Muscle of leg (tissue), 11 donors: ENCODE data around the gene SUMF1. TPM values are rescaled to one million over a fixed set of nuclear protein-coding genes. Genes with fewer than 3 reads are reported as not detected.

ENCODE experiments used
- DNase-seq: peaks from one replicate; pipeline ENCODE4 v3.0.0; 2013
- H3K27ac ChIP-seq: one replicate; pipeline ENCODE4 v1.5.1; 2013; ENCODE audit warnings: mild to moderate bottlenecking, low read length, control low read depth
- H3K27me3 ChIP-seq: one replicate; pipeline ENCODE4 v1.6.1; 2013; ENCODE audit warnings: low read length; ENCODE audit not compliant: control insufficient read depth, insufficient read depth
- H3K36me3 ChIP-seq: one replicate; pipeline ENCODE4 v1.6.1; 2013; ENCODE audit warnings: low read length; ENCODE audit not compliant: control insufficient read depth, insufficient read depth
- H3K4me1 ChIP-seq: one replicate; pipeline ENCODE4 v1.6.1; 2013; ENCODE audit warnings: low read length; ENCODE audit not compliant: control insufficient read depth, insufficient read depth
- H3K4me3 ChIP-seq: one replicate; pipeline ENCODE4 v1.5.1; 2013; ENCODE audit warnings: low read length, control low read depth
- H3K9me3 ChIP-seq: replicated peaks from 2 replicates; pipeline ENCODE4 v1.6.1; 2013; ENCODE audit warnings: low read depth, low read length; ENCODE audit not compliant: control insufficient read depth
- WGBS: methylation state at CpG from one replicate; pipeline ENCODE4 v1.1.5; 2013; ENCODE audit warnings: missing lambda C conversion rate; ENCODE audit not compliant: insufficient coverage; 5-methylcytosine and 5-hydroxymethylcytosine counted together
- polyA plus RNA-seq, 8 donors: library from polyadenylated mRNA; unstranded; fragments of 120-200 nt; gene quantifications; one replicate each; pipeline versions ENCODE4 v1.2.1 to v1.2.3, GENCODE V29; 2013; ENCODE audit warnings: inconsistent platforms in 1 of 8, low replicate concordance in 1 of 8; ENCODE audit not compliant: insufficient read length in 8 of 8, insufficient read depth in 1 of 8
- total RNA-seq: library from RNA; stranded (reverse); fragments of 120-200 nt; gene quantifications from one replicate; pipeline ENCODE4 v1.2.4, GENCODE V29; 2013

Gene SUMF1
- total and polyA plus RNA-seq, 9 donors = 14.4 to 26.2 (median 17.3) TPM

- WGBS = no CpG with 5 or more reads among the region's 2 CpGs
- H3K9me3 ChIP-seq = no peaks in the 10 kb centered on the region
- no peak overlapping the region for H3K27ac ChIP-seq
- DNase-seq = peak; percentile 85
- no peaks in the 10 kb centered on the region for H3K36me3 ChIP-seq
- no peak overlapping the region for H3K4me3 ChIP-seq
- no peaks in the 10 kb centered on the region for H3K4me1 ChIP-seq
- no peaks in the 10 kb centered on the region for H3K27me3 ChIP-seq
Measured at GRCh38 chr3:4350789-4351163, 116.3 kb downstream of the SUMF1 start.

GRCh38 chr3:4343258-4343657 is 123.8 kb downstream of the SUMF1 start:
- WGBS = no CpG with 5 or more reads among the region's 1 CpG
- DNase-seq = no peak
- H3K27me3 ChIP-seq = no peaks in the 10 kb centered on the region

GRCh38 chr3:4341336-4341675 is 125.8 kb downstream of the SUMF1 start:
- Histone ChIP-seq H3K27me3 (no peaks in the 10 kb centered on the region), H3K36me3 (no peaks in the 10 kb centered on the region), H3K9me3 (no peaks in the 10 kb centered on the region), H3K27ac (no peak overlapping the region), H3K4me1 (no peaks in the 10 kb centered on the region), H3K4me3 (no peak overlapping the region)
- no peak for DNase-seq

More at GRCh38 chr3:4343258-4343657, 123.8 kb downstream of the SUMF1 start:
- no peak overlapping the region for H3K27ac ChIP-seq
- no peaks in the 10 kb centered on the region for H3K36me3 ChIP-seq
- H3K4me3 ChIP-seq = no peak overlapping the region
- no peaks in the 10 kb centered on the region for H3K9me3 ChIP-seq
- H3K4me1 ChIP-seq = no peaks in the 10 kb centered on the region

- no peaks in the 10 kb centered on the region for H3K9me3 ChIP-seq
- no peak overlapping the region for H3K4me3 ChIP-seq
- no peaks in the 10 kb centered on the region for H3K4me1 ChIP-seq
- H3K36me3 ChIP-seq = no peaks in the 10 kb centered on the region
- WGBS = 4% methylated on average over 2 of the region's 6 CpGs
- no peaks in the 10 kb centered on the region for H3K27me3 ChIP-seq
- DNase-seq = peak; percentile 22
- H3K27ac ChIP-seq = no peak overlapping the region
Measured at GRCh38 chr3:4340411-4341335, 126.4 kb downstream of the SUMF1 start.

- H3K9me3 ChIP-seq = no peaks in the 10 kb centered on the region
- no peaks in the 10 kb centered on the region for H3K4me1 ChIP-seq
- no peaks in the 10 kb centered on the region for H3K36me3 ChIP-seq
- DNase-seq = no peak
- no peak overlapping the region for H3K4me3 ChIP-seq
- H3K27ac ChIP-seq = no peak overlapping the region
- 100% methylated on average over 1 of the region's 4 CpGs for WGBS
- H3K27me3 ChIP-seq = no peaks in the 10 kb centered on the region
Measured at GRCh38 chr3:4340077-4340410, 127.0 kb downstream of the SUMF1 start.

- no peak for DNase-seq
- 86% methylated on average over 1 of the region's 5 CpGs for WGBS
- Histone ChIP-seq H3K27me3 (no peaks in the 10 kb centered on the region), H3K4me3 (no peak overlapping the region), H3K9me3 (no peaks in the 10 kb centered on the region), H3K27ac (no peak overlapping the region), H3K4me1 (no peaks in the 10 kb centered on the region), H3K36me3 (no peaks in the 10 kb centered on the region)
Measured at GRCh38 chr3:4338751-4339150, 128.3 kb downstream of the SUMF1 start.

GRCh38 chr3:4336850-4337546 is 130.1 kb downstream of the SUMF1 start:
- 55% methylated on average over 3 of the region's 3 CpGs for WGBS
- no peaks in the 10 kb centered on the region for H3K9me3 ChIP-seq
- H3K36me3 ChIP-seq = no peaks in the 10 kb centered on the region
- H3K4me3 ChIP-seq = no peak overlapping the region
- no peak overlapping the region for H3K27ac ChIP-seq
- H3K27me3 ChIP-seq = no peaks in the 10 kb centered on the region
- no peak for DNase-seq
- H3K4me1 ChIP-seq = no peaks in the 10 kb centered on the region

GRCh38 chr3:4335840-4336562 is 131.1 kb downstream of the SUMF1 start:
- Histone ChIP-seq H3K36me3 (no peaks in the 10 kb centered on the region), H3K27ac (no peak overlapping the region), H3K27me3 (no peaks in the 10 kb centered on the region), H3K4me3 (no peak overlapping the region), H3K9me3 (no peaks in the 10 kb centered on the region), H3K4me1 (no peaks in the 10 kb centered on the region)
- no peak for DNase-seq
- WGBS = 43% methylated on average over 1 of the region's 5 CpGs

- no peak overlapping the region for H3K4me3 ChIP-seq
- no peaks in the 10 kb centered on the region for H3K36me3 ChIP-seq
- no peak for DNase-seq
- H3K4me1 ChIP-seq = no peaks in the 10 kb centered on the region
- no peaks in the 10 kb centered on the region for H3K27me3 ChIP-seq
- H3K27ac ChIP-seq = no peak overlapping the region
- no peaks in the 10 kb centered on the region for H3K9me3 ChIP-seq
- WGBS = no CpG with 5 or more reads among the region's 1 CpG
Measured at GRCh38 chr3:4334548-4334947, 132.5 kb downstream of the SUMF1 start.

GRCh38 chr3:4332991-4333390 is 134.1 kb downstream of the SUMF1 start:
- Histone ChIP-seq H3K27ac (no peak overlapping the region), H3K9me3 (peaks cover 4% of the 10 kb centered on the region), H3K4me1 (no peaks in the 10 kb centered on the region), H3K4me3 (no peak overlapping the region), H3K36me3 (no peaks in the 10 kb centered on the region), H3K27me3 (no peaks in the 10 kb centered on the region)
- no peak for DNase-seq
- no CpG with 5 or more reads among the region's 3 CpGs for WGBS
